ENCODE results near the gene ASTN2. TPM values are rescaled to one million over a fixed set of nuclear protein-coding genes. Genes with fewer than 3 reads are reported as not detected.

Gene ASTN2
- 1 to 10 TPM in 3 of 4 donors, under 1 TPM in 1; 0.94 to 5.6 (median 3.7) TPM for total RNA-seq

GRCh38 chr9:117414906-117415331, at the start of gene ASTN2:
TSS of gene ASTN2 (minus strand) at chr9:117415057. CDS start at chr9:117414938, 119 bp downstream.
- H3K27me3 ChIP-seq = peaks cover 7% of the 10 kb centered on the region
- intact Hi-C loops (cut with DNase I) = no loop called here
- no peaks in the 10 kb centered on the region for H3K9me3 ChIP-seq
- peak; percentile 13 to 18 for DNase-seq
- peaks cover 4 to 21% of the 10 kb centered on the region in 2 donors for H3K4me1 ChIP-seq
- TF ChIP-seq POLR2A (IDR thresholded peaks at IDR 0.05) (no peak), CTCF (IDR thresholded peaks at IDR 0.05) (no peak)
- H3K27ac ChIP-seq = no peak within 1 kb of the TSS
- H3K4me3 ChIP-seq (replicated peaks in 1 of 3) = peak within 1 kb of the TSS in 1 of 3 donors; percentile 24
- no peaks in the 10 kb centered on the region for H3K36me3 ChIP-seq
- WGBS, 2 donors = 0 to 1% methylated on average over 4 to 13 of the region's 48 CpGs

- no peak for TF ChIP-seq CTCF (IDR thresholded peaks at IDR 0.05)
- TF ChIP-seq POLR2A (IDR thresholded peaks at IDR 0.05) = no peak
- Histone ChIP-seq H3K4me3 (replicated peaks in 1 of 3) (no peak overlapping the region), H3K4me1 (no peaks in the 10 kb centered on the region), H3K27ac (no peak overlapping the region), H3K9me3 (no peaks in the 10 kb centered on the region), H3K36me3 (no peaks in the 10 kb centered on the region), H3K27me3 (no peaks in the 10 kb centered on the region)
- 65 to 66% methylated on average over 4 of the region's 4 CpGs for WGBS, 2 donors
- DNase-seq = no peak
- intact Hi-C loops (cut with DNase I) = no loop called here
Observed at GRCh38 chr9:117462861-117463260, 48.0 kb upstream of the ASTN2 start.

- DNase-seq = no peak
- no peaks in the 10 kb centered on the region for H3K9me3 ChIP-seq
- 70 to 74% methylated on average over 3 of the region's 3 CpGs for WGBS, 2 donors
- H3K4me1 ChIP-seq = no peaks in the 10 kb centered on the region
- H3K4me3 ChIP-seq (replicated peaks in 1 of 3) = no peak overlapping the region
- H3K27ac ChIP-seq = no peak overlapping the region
- no peaks in the 10 kb centered on the region for H3K27me3 ChIP-seq
- TF ChIP-seq POLR2A (IDR thresholded peaks at IDR 0.05) (no peak), CTCF (IDR thresholded peaks at IDR 0.05) (no peak)
- intact Hi-C loops (cut with DNase I) = no loop called here
- no peaks in the 10 kb centered on the region for H3K36me3 ChIP-seq
Observed at GRCh38 chr9:117461386-117461785, 46.5 kb upstream of the ASTN2 start.

- TF ChIP-seq CTCF (IDR thresholded peaks at IDR 0.05) (no peak), POLR2A (IDR thresholded peaks at IDR 0.05) (no peak)
- intact Hi-C loops (cut with DNase I) = no loop called here
- Histone ChIP-seq H3K36me3 (no peaks in the 10 kb centered on the region), H3K27ac (no peak overlapping the region), H3K4me3 (replicated peaks in 1 of 3) (no peak overlapping the region), H3K9me3 (no peaks in the 10 kb centered on the region), H3K27me3 (no peaks in the 10 kb centered on the region), H3K4me1 (no peaks in the 10 kb centered on the region)
- 94% methylated on average over 3 of the region's 3 CpGs for WGBS, 2 donors
- DNase-seq = no peak
Observed at GRCh38 chr9:117460743-117461142, 45.9 kb upstream of the ASTN2 start.

GRCh38 chr9:117459913-117460312, 45.1 kb upstream of the ASTN2 start:
- intact Hi-C loops (cut with DNase I) = no loop called here
- no peaks in the 10 kb centered on the region for H3K4me1 ChIP-seq
- H3K27me3 ChIP-seq = no peaks in the 10 kb centered on the region
- no peak overlapping the region for H3K27ac ChIP-seq
- no peaks in the 10 kb centered on the region for H3K36me3 ChIP-seq
- H3K9me3 ChIP-seq = no peaks in the 10 kb centered on the region
- DNase-seq = no peak
- no peak for TF ChIP-seq CTCF (IDR thresholded peaks at IDR 0.05)
- TF ChIP-seq POLR2A (IDR thresholded peaks at IDR 0.05) = no peak
- H3K4me3 ChIP-seq (replicated peaks in 1 of 3) = no peak overlapping the region

Data from thyroid gland (tissue), 4 donors.